Gastrocnemius medialis (tissue), 4 donors: Measurements from ENCODE around the gene TMCC1. TPM values are rescaled to one million over a fixed set of nuclear protein-coding genes. Genes with fewer than 3 reads are reported as not detected.
"Not testable (repeated sequence)": the region's sequence is repeated elsewhere in the genome, so short reads cannot be mapped to it uniquely, and the experiment has no call there.

ENCODE experiments used
- ATAC-seq, 2 donors: fragments of 150-250 bp; one replicate each; pipeline ENCODE4 v1.9.1; 2016
- DNase-seq, 2 donors: peaks; one replicate each; pipeline ENCODE4 v3.0.0-alpha.2; 2019
- H3K27ac ChIP-seq, 4 donors: fragments of 200-600 bp; sonication (generic); 1 replicate in 1 of 4; 2 replicates in 3 of 4; pipeline ENCODE4 v1.5.1; 2016 to 2018; ENCODE audit warnings: mild to moderate bottlenecking in 2 of 4, moderate library complexity in 1 of 4
- H3K27me3 ChIP-seq, 3 donors: fragments of 200-600 bp; sonication (generic) in 2 of 3; 1 replicate in 1 of 3; 2 replicates in 2 of 3; pipeline versions ENCODE4 v1.5.1 to v1.6.0; 2016 to 2019; ENCODE audit warnings: mild to moderate bottlenecking in 1 of 3, moderate library complexity in 1 of 3
- H3K36me3 ChIP-seq, 2 donors: fragments of 200-600 bp; sonication (generic) in 1 of 2; one replicate each; pipeline ENCODE4 v1.5.1; 2017 to 2018
- H3K4me1 ChIP-seq, 2 donors: fragments of 200-600 bp; sonication (generic) in 1 of 2; one replicate each; pipeline ENCODE4 v1.5.1; 2016 to 2017; ENCODE audit warnings: mild to moderate bottlenecking in 2 of 2
- H3K4me3 ChIP-seq, 4 donors: fragments of 200-600 bp; sonication (generic) in 3 of 4; 1 replicate in 1 of 4; 2 replicates in 3 of 4; pipeline ENCODE4 v1.5.1; 2016 to 2019; ENCODE audit warnings: mild to moderate bottlenecking in 2 of 4
- H3K9me3 ChIP-seq, 3 donors: fragments of 200-600 bp; sonication (generic) in 2 of 3; 1 replicate in 1 of 3; 2 replicates in 2 of 3; pipeline ENCODE4 v1.5.1; 2016 to 2019
- POLR2A ChIP-seq, 2 donors: fragments of 450-650 bp; IDR thresholded peaks; one replicate each; pipeline ENCODE4 v1.6.1; 2017; ENCODE audit warnings: antibody characterized with exemption in 2 of 2, mild to moderate bottlenecking in 2 of 2, moderate library complexity in 2 of 2
- in situ Hi-C, 4 donors: fragments of 200-750 bp; cut with MboI; loops; one replicate each; pipeline versions ENCODE4 v1.15.0 to v1.8.0; 2017; ENCODE audit warnings: low sequenced_read_pairs in 4 of 4
- intact Hi-C: fragments of 100-400 bp; cut with DNase I; formaldehyde crosslinking; loops from one replicate; pipeline ENCODE4 v1.15.1; 2023; ENCODE audit warnings: low total_unique reads
- total RNA-seq, 4 donors: library from RNA; depleted of rRNA; stranded (reverse); fragments of >200 nt; gene quantifications; one replicate each; pipeline versions ENCODE4 v1.1.0 to v1.2.3, GENCODE V29; 2016
- TF ChIP-seq, protein P1 (sequence below), 5 experiments: fragments of 450-650 bp in 3 of 5; fragments of 200-600 bp in 2 of 5; sonication (generic) in 2 of 5; IDR thresholded peaks in 4 of 5; conservative IDR thresholded peaks in 1 of 5; 1 replicate in 4 of 5; 2 replicates in 1 of 5; pipeline ENCODE4 v1.5.1; 2016 to 2019; ENCODE audit warnings: antibody characterized with exemption in 5 of 5, mild to moderate bottlenecking in 3 of 5, moderate library complexity in 3 of 5

Gene TMCC1
- total RNA-seq, 4 donors from 2014 or later: 18.8 to 24.7 (median 20.2) TPM

DNA sequence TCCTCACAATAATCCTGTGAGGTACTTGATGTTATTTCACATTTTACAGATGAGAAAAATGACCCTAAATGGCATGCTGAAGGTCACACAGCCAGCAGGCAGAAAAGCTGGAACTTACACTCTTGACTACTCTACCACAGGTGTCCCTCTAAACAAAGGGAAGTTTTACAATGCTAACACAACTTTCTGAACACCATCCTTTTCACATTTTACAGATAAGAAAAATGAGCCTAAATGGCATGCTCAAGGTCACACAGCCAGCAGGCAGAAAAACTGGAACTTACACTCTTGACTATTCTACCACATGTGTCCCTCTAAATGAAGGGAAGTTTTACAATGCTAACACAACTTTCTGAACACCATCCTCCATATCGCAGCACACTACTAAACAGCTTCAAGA is 35.6 kb downstream of the TMCC1 start:
- Histone ChIP-seq H3K9me3 (no peaks in the 10 kb centered on the region), H3K4me1 (peaks cover 16 to 20% of the 10 kb centered on the region in 2 donors), H3K36me3 (no peaks in the 10 kb centered on the region), H3K27me3 (no peaks in the 10 kb centered on the region), H3K27ac (no peak overlapping the region), H3K4me3 (no peak overlapping the region)
- no peak for ATAC-seq
- TF ChIP-seq, protein P1, sequence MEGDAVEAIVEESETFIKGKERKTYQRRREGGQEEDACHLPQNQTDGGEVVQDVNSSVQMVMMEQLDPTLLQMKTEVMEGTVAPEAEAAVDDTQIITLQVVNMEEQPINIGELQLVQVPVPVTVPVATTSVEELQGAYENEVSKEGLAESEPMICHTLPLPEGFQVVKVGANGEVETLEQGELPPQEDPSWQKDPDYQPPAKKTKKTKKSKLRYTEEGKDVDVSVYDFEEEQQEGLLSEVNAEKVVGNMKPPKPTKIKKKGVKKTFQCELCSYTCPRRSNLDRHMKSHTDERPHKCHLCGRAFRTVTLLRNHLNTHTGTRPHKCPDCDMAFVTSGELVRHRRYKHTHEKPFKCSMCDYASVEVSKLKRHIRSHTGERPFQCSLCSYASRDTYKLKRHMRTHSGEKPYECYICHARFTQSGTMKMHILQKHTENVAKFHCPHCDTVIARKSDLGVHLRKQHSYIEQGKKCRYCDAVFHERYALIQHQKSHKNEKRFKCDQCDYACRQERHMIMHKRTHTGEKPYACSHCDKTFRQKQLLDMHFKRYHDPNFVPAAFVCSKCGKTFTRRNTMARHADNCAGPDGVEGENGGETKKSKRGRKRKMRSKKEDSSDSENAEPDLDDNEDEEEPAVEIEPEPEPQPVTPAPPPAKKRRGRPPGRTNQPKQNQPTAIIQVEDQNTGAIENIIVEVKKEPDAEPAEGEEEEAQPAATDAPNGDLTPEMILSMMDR (IDR thresholded peaks at IDR 0.05 in 4 of 5, conservative IDR thresholded peaks at IDR 0.05 in 1 of 5): no peak
- TF ChIP-seq POLR2A (IDR thresholded peaks at IDR 0.05): no peak
- DNase-seq: no peak
- in situ Hi-C loops: no loop called here
- intact Hi-C loops: loop anchor here (5.0 kb wide), 1 partner anchor 34 kb away; the partner anchor contains the start of gene TMCC1

GRCh38 chr3:129856790-129857189 is 36.7 kb downstream of the TMCC1 start:
- DNase-seq, H3K9me3 ChIP-seq, in situ Hi-C loops, ATAC-seq, H3K36me3 ChIP-seq, H3K4me3 ChIP-seq, H3K27me3 ChIP-seq: not testable (repeated sequence)
- intact Hi-C loops: loop anchor here (5.0 kb wide), 1 partner anchor 36 kb away; the partner anchor contains the start of gene TMCC1
- Histone ChIP-seq H3K27ac (peak overlapping the region; percentile 65 to 73 (median 69)), H3K4me1 (peaks cover 16 to 20% of the 10 kb centered on the region in 2 donors)

GRCh38 chr3:129855832-129856419 is 37.6 kb downstream of the TMCC1 start:
- H3K27me3 ChIP-seq: no peaks in the 10 kb centered on the region
- peak overlapping the region in 2 of 4 donors; percentile 0 to 22 for H3K4me3 ChIP-seq
- TF ChIP-seq, protein P1 (IDR thresholded peaks at IDR 0.05 in 4 of 5, conservative IDR thresholded peaks at IDR 0.05 in 1 of 5): no peak
- TF ChIP-seq POLR2A (IDR thresholded peaks at IDR 0.05): no peak
- H3K27ac ChIP-seq: peak overlapping the region; percentile 65 to 73 (median 69)
- DNase-seq: no peak
- in situ Hi-C loops (no loop called here), intact Hi-C loops (loop anchor here (5.0 kb wide), 1 partner anchor 36 kb away; the partner anchor contains the start of gene TMCC1)
- H3K36me3 ChIP-seq: no peaks in the 10 kb centered on the region
- H3K9me3 ChIP-seq: no peaks in the 10 kb centered on the region
- peaks cover 16 to 20% of the 10 kb centered on the region in 2 donors for H3K4me1 ChIP-seq
- peak; percentile 35 to 84 for ATAC-seq

DNA sequence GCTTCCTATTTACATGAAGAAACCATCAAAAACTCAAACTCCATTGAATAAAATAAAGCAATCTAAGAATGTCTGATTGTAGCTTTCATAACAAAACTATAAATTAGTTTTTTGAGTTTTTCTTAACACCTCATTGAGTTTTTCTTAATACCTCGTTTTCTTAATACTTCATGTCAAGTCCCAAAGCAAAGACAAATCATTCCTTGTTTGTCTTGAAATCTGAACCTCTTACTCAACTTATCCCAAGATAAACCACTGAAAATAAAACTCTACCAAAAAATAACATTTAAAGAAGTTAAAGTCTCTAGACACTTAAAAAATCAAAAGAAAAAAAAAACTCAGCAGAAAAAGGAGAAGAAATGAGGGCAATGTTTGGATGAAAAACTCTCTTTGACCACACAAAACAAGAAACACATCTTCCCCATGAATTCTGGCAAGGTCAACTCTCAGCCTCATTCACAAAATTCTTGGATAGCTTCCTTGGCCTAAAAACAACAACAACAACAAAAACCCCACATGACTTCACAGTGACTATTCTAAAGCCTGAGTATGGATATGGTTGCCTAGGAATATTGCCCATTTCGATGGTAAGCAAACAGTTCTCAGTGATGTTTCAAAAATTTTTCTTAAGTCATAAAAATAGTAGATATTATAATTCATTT is 38.2 kb downstream of the TMCC1 start:
- in situ Hi-C loops: no loop called here

More for the DNA sequence above, 38.2 kb downstream of the TMCC1 start:
- no peaks in the 10 kb centered on the region for H3K9me3 ChIP-seq
- intact Hi-C loops: loop anchor here (5.0 kb wide), 1 partner anchor 37 kb away; the partner anchor contains the start of gene TMCC1
- ATAC-seq (peak; percentile 35 to 66), DNase-seq (no peak)
- H3K27me3 ChIP-seq: no peaks in the 10 kb centered on the region
- H3K4me3 ChIP-seq: peak overlapping the region in 2 of 4 donors; percentile 0 to 22
- no peaks in the 10 kb centered on the region for H3K36me3 ChIP-seq
- TF ChIP-seq, protein P1 (IDR thresholded peaks at IDR 0.05 in 4 of 5, conservative IDR thresholded peaks at IDR 0.05 in 1 of 5): no peak
- TF ChIP-seq POLR2A (IDR thresholded peaks at IDR 0.05): no peak
- peaks cover 16 to 20% of the 10 kb centered on the region in 2 donors for H3K4me1 ChIP-seq
- peak overlapping the region; percentile 65 to 73 (median 69) for H3K27ac ChIP-seq
